MCF 10A (cell line): ENCODE results near the gene WDR18. TPM values are rescaled to one million over a fixed set of nuclear protein-coding genes. Genes with fewer than 3 reads are reported as not detected.

ENCODE experiments used
- BruUV-seq: library from RNA; stranded (reverse); fragments of 400-500 nt; replicated peaks from 2 replicates; lab custom pipeline; 2021; lab: Mats Ljungman, UMichigan
- CTCF ChIA-PET: fragments of 300-600 bp; sonication (Branson Sonifier 250); formaldehyde crosslinking; extraction: SDS; loops from one replicate; lab custom pipeline; 2021; ENCODE audit warnings: antibody characterized with exemption, inconsistent platforms; lab: Yijun Ruan, JAX
- POLR2A ChIA-PET: fragments of 300-600, 350-650 bp; sonication (Branson Sonifier 250); formaldehyde crosslinking; extraction: SDS; loops from one replicate; lab custom pipeline; 2020; ENCODE audit warnings: antibody characterized with exemption, inconsistent platforms; lab: Yijun Ruan, JAX
- DNase-seq: peaks from one replicate; pipeline ENCODE4 v3.0.0-alpha.2; 2018; ENCODE audit not compliant: unreplicated experiment
- H3K27ac Mint-ChIP-seq: one replicate; pipeline ENCODE4 v1.8.0; 2022; ENCODE audit warnings: mild to moderate bottlenecking, low read depth, mixed read lengths; ENCODE audit not compliant: unreplicated experiment
- H3K27me3 Mint-ChIP-seq: one replicate; pipeline ENCODE4 v1.8.0; 2022; ENCODE audit warnings: mixed read lengths; ENCODE audit not compliant: insufficient read depth, unreplicated experiment
- H3K36me3 Mint-ChIP-seq: one replicate; pipeline ENCODE4 v1.8.0; 2022; ENCODE audit warnings: mild to moderate bottlenecking, moderate library complexity, mixed read lengths; ENCODE audit not compliant: insufficient read depth, unreplicated experiment
- H3K4me1 Mint-ChIP-seq: one replicate; pipeline ENCODE4 v1.8.0; 2022; ENCODE audit warnings: mixed read lengths; ENCODE audit not compliant: insufficient read depth, unreplicated experiment
- H3K4me3 Mint-ChIP-seq: one replicate; pipeline ENCODE4 v1.8.0; 2022; ENCODE audit warnings: mild to moderate bottlenecking, moderate library complexity, mixed read lengths; ENCODE audit not compliant: unreplicated experiment
- H3K9me3 Mint-ChIP-seq: one replicate; pipeline ENCODE4 v1.8.0; 2022; ENCODE audit warnings: mixed read lengths; ENCODE audit not compliant: unreplicated experiment
- intact Hi-C: fragments of 100-400 bp; cut with micrococcal nuclease; formaldehyde crosslinking; loops from 2 replicates; pipeline ENCODE4 v1.14.1; 2022
- total RNA-seq: library from RNA; stranded (reverse); gene quantifications from 2 replicates; pipeline ENCODE4 v1.2.3, GENCODE V29; 2022
- TF ChIP-seq, protein P1 (sequence below): fragments of 200-600 bp; IDR thresholded peaks from one replicate; pipeline ENCODE4 v1.8.0; 2022; ENCODE audit warnings: antibody characterized with exemption, mild to moderate bottlenecking; ENCODE audit not compliant: unreplicated experiment

Gene WDR18
- total RNA-seq, 1 experiment from 2014 or later, result 96.7 TPM

DNA sequence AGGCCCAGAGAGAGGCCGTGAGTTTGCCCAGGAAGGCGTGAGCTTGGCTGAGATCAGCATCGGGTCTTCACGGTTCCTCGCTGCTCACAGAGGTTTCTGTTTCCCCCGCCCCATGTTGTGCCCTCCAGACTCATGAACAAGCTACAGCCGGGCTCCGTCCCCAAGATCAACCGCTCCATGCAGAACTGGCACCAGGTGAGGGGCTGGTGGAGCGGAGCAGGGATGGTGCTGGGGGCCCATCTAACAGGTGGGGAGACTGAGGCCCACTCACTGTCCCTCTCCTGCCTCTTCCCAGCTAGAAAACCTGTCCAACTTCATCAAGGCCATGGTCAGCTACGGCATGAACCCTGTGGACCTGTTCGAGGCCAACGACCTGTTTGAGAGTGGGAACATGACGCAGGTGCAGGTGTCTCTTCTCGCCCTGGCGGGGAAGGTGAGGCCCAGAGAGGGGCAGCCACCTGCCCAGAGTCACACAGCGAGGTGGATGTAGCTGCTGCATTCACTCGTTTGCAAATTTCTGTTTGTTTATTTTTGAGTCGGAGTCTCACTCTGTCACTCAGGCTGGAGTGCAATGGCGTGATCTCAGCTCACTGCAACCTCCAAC lies 48.2 kb downstream of the WDR18 start:
- no peak for DNase-seq
- TF ChIP-seq, protein P1, sequence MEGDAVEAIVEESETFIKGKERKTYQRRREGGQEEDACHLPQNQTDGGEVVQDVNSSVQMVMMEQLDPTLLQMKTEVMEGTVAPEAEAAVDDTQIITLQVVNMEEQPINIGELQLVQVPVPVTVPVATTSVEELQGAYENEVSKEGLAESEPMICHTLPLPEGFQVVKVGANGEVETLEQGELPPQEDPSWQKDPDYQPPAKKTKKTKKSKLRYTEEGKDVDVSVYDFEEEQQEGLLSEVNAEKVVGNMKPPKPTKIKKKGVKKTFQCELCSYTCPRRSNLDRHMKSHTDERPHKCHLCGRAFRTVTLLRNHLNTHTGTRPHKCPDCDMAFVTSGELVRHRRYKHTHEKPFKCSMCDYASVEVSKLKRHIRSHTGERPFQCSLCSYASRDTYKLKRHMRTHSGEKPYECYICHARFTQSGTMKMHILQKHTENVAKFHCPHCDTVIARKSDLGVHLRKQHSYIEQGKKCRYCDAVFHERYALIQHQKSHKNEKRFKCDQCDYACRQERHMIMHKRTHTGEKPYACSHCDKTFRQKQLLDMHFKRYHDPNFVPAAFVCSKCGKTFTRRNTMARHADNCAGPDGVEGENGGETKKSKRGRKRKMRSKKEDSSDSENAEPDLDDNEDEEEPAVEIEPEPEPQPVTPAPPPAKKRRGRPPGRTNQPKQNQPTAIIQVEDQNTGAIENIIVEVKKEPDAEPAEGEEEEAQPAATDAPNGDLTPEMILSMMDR, result no peak
- H3K4me3 Mint-ChIP-seq, result no peak overlapping the region
- H3K27me3 Mint-ChIP-seq, result no peaks in the 10 kb centered on the region
- intact Hi-C loops, result no loop called here
- H3K27ac Mint-ChIP-seq, result no peak overlapping the region
- H3K9me3 Mint-ChIP-seq, result no peaks in the 10 kb centered on the region
- peaks cover 16% of the 10 kb centered on the region for H3K4me1 Mint-ChIP-seq
- peaks cover 68% of the 10 kb centered on the region for H3K36me3 Mint-ChIP-seq
- ChIA-PET CTCF (interaction anchor here (0.9 to 1.2 kb wide), 2 partner anchors 25 to 32 kb away, joined by 3 to 4 read pairs; no protein-coding TSS in a partner anchor), POLR2A (interaction anchor here (0.6 kb wide), 1 partner anchor 208 kb away, joined by 4 read pairs; no protein-coding TSS in a partner anchor)
- BruUV-seq, result no TSS peak

DNA sequence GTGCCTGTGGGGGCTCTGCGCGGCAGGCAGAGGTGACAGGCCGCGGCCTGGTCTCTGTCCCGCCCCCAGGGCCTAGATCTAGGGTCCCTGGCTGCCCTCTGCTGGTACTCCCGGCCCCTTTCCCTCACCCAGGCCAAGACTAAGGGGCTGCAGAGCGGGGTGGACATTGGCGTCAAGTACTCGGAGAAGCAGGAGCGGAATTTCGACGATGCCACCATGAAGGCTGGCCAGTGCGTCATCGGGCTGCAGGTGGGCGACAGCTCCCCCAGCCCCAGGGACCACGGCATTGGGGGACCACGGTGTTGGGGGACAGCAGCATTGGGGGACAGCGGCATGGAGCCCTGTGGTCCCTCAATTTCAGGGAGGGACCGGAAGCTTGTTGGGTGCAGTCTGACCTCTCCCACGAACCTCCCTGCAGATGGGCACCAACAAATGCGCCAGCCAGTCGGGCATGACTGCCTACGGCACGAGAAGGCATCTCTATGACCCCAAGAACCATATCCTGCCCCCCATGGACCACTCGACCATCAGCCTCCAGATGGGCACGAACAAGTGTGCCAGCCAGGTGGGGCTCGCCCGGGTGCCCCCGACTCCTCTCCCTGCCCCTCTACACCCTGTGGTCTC lies 52.0 kb downstream of the WDR18 start:
- no TSS peak for BruUV-seq
- Mint-ChIP-seq H3K4me3 (no peak overlapping the region), H3K27me3 (no peaks in the 10 kb centered on the region), H3K9me3 (no peaks in the 10 kb centered on the region), H3K27ac (peak overlapping the region; percentile 27), H3K4me1 (peaks cover 10% of the 10 kb centered on the region), H3K36me3 (peaks cover 77% of the 10 kb centered on the region)
- no peak for DNase-seq
- intact Hi-C loops, result no loop called here
- ChIA-PET POLR2A (interaction anchor here (0.7 to 5.1 kb wide), 2 partner anchors 8 to 15 kb away, joined by 3 to 97 read pairs; partner anchors contain the start of genes CNN2 and RNU6-2), CTCF (interaction anchor here (0.7 kb wide), 1 partner anchor 440 kb away, joined by 3 read pairs; no protein-coding TSS in a partner anchor)
- TF ChIP-seq, protein P1, result no peak

DNA sequence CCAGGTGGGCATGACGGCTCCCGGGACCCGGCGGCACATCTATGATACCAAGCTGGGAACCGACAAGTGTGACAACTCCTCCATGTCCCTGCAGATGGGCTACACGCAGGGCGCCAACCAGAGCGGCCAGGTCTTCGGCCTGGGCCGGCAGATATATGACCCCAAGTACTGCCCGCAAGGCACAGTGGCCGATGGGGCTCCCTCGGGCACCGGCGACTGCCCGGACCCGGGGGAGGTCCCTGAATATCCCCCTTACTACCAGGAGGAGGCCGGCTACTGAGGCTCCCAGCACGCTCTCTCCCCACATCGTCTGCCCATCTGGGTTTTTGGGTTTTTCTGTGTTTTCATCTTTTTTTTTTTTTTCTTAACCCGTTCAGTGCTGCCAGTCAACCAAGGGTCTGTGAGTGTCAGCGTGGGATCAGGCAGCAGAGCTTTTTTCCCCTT lies 53.5 kb downstream of the WDR18 start:
- Mint-ChIP-seq H3K36me3 (peaks cover 62% of the 10 kb centered on the region), H3K27me3 (no peaks in the 10 kb centered on the region), H3K9me3 (no peaks in the 10 kb centered on the region), H3K4me3 (no peak overlapping the region), H3K4me1 (peaks cover 10% of the 10 kb centered on the region), H3K27ac (no peak overlapping the region)
- intact Hi-C loops, result no loop called here
- no peak for DNase-seq
- TF ChIP-seq, protein P1, result no peak
- CTCF ChIA-PET, result no interaction called here
- BruUV-seq, result no TSS peak
- POLR2A ChIA-PET, result interaction anchor here (1.1 to 5.1 kb wide), 2 partner anchors 10 to 172 kb away, joined by 3 to 97 read pairs; partner anchors contain the start of gene CNN2
